Panc1 (cell line): Measurements from ENCODE around the gene BCAN.

Experiments used
- POLR2AphosphoS5 ChIP-seq: IDR thresholded peaks from 2 replicates; pipeline ENCODE4 v1.6.1; 2012; ENCODE audit warnings: mild to moderate bottlenecking, low read depth, low read length, moderate library complexity
- TF ChIP-seq, protein P1 (sequence below): fragments of 450-650 bp; IDR thresholded peaks from 2 replicates; pipeline ENCODE4 v1.5.1; 2017; ENCODE audit warnings: mild to moderate bottlenecking
- TF ChIP-seq, protein P2 (sequence below), 2 experiments: IDR thresholded peaks; 2 replicates each; pipeline ENCODE4 v1.6.1; 2011 to 2012; ENCODE audit warnings: low read depth in 2 of 2, control low read depth in 1 of 2, low read length in 1 of 2, mild to moderate bottlenecking in 1 of 2, moderate library complexity in 1 of 2; ENCODE audit not compliant: insufficient read depth in 1 of 2

DNA sequence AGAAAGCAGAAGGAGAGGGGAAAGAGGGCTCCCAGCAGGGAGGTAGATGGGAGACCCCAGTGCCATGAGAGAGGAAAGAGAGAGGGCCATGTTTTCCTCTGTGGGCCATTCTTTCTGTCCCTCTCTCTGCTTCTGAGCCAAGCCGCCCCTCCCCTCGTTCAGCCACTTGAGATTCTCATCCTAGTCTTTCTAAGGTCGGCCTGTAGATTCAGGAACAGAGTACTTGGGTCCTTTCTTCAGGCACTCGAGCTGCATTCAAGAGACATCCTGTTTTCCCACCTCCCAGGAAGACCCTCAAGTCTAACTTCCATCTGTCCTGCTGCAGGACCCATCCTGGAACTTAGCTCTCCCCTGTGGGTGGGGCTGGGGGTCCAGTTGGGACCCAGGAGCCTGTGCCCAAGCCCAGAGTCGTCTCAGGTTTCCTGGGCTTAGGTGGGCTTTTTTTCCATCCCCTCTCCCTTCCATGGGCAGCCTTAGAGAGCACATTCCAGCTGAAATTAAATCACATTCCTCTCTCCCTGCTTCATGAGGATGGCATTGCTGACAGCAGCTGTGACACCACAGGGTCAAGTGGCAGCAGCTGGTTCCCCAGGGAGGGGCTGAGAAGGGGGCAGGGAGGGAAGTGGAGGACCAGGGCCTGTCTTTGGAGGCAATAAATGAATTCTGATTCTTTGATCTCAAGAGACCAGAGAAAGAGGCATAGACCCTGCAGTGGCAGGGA, 22.3 kb downstream of the BCAN start:
- TF ChIP-seq, protein P1, sequence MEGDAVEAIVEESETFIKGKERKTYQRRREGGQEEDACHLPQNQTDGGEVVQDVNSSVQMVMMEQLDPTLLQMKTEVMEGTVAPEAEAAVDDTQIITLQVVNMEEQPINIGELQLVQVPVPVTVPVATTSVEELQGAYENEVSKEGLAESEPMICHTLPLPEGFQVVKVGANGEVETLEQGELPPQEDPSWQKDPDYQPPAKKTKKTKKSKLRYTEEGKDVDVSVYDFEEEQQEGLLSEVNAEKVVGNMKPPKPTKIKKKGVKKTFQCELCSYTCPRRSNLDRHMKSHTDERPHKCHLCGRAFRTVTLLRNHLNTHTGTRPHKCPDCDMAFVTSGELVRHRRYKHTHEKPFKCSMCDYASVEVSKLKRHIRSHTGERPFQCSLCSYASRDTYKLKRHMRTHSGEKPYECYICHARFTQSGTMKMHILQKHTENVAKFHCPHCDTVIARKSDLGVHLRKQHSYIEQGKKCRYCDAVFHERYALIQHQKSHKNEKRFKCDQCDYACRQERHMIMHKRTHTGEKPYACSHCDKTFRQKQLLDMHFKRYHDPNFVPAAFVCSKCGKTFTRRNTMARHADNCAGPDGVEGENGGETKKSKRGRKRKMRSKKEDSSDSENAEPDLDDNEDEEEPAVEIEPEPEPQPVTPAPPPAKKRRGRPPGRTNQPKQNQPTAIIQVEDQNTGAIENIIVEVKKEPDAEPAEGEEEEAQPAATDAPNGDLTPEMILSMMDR, result no peak
- no peak for TF ChIP-seq POLR2AphosphoS5
- TF ChIP-seq, protein P2, sequence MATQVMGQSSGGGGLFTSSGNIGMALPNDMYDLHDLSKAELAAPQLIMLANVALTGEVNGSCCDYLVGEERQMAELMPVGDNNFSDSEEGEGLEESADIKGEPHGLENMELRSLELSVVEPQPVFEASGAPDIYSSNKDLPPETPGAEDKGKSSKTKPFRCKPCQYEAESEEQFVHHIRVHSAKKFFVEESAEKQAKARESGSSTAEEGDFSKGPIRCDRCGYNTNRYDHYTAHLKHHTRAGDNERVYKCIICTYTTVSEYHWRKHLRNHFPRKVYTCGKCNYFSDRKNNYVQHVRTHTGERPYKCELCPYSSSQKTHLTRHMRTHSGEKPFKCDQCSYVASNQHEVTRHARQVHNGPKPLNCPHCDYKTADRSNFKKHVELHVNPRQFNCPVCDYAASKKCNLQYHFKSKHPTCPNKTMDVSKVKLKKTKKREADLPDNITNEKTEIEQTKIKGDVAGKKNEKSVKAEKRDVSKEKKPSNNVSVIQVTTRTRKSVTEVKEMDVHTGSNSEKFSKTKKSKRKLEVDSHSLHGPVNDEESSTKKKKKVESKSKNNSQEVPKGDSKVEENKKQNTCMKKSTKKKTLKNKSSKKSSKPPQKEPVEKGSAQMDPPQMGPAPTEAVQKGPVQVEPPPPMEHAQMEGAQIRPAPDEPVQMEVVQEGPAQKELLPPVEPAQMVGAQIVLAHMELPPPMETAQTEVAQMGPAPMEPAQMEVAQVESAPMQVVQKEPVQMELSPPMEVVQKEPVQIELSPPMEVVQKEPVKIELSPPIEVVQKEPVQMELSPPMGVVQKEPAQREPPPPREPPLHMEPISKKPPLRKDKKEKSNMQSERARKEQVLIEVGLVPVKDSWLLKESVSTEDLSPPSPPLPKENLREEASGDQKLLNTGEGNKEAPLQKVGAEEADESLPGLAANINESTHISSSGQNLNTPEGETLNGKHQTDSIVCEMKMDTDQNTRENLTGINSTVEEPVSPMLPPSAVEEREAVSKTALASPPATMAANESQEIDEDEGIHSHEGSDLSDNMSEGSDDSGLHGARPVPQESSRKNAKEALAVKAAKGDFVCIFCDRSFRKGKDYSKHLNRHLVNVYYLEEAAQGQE (IDR thresholded peaks at IDR 0.05; ENCODE audit: insufficient read depth in 1 of 2, low read depth in 2 of 2, low read length in 1 of 2), result no peak
